ENCODE data around the gene MAML1. TPM values are rescaled to one million over a fixed set of nuclear protein-coding genes. Genes with fewer than 3 reads are reported as not detected.

MAML1 gene
- total RNA-seq, 1 donor from 2014 or later, result 17.5 TPM

DNA sequence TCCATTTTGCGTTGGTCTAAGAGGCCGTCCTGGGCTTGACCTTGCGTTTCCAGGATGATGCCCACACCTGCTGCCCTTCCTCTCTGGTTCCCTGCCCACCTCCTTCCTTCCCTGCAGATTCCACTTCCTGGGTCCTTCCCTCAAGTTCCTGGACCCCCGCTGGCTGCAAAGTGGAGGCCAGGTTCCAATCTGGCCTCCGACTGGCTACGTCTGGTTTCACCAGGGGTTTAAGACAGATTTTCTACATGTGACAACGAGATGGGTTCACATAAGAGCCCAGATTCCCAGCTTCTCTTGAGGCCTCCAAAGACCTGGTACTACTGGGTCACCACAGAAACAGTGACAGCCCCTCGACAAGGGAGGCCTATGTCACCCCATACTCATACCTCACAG, 71.9 kb downstream of the MAML1 start:
- TF ChIP-seq, protein P1, sequence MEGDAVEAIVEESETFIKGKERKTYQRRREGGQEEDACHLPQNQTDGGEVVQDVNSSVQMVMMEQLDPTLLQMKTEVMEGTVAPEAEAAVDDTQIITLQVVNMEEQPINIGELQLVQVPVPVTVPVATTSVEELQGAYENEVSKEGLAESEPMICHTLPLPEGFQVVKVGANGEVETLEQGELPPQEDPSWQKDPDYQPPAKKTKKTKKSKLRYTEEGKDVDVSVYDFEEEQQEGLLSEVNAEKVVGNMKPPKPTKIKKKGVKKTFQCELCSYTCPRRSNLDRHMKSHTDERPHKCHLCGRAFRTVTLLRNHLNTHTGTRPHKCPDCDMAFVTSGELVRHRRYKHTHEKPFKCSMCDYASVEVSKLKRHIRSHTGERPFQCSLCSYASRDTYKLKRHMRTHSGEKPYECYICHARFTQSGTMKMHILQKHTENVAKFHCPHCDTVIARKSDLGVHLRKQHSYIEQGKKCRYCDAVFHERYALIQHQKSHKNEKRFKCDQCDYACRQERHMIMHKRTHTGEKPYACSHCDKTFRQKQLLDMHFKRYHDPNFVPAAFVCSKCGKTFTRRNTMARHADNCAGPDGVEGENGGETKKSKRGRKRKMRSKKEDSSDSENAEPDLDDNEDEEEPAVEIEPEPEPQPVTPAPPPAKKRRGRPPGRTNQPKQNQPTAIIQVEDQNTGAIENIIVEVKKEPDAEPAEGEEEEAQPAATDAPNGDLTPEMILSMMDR (IDR thresholded peaks at IDR 0.05; ENCODE audit: insufficient read depth, low read length, poor library complexity, severe bottlenecking), result no peak
- Histone ChIP-seq H3K27me3 (ENCODE audit: control insufficient read depth, insufficient read depth, low read length) (no peaks in the 10 kb centered on the region), H3K4me3 (ENCODE audit: low read depth, low read length) (peak overlapping the region; percentile 69), H3K36me3 (ENCODE audit: control insufficient read depth, insufficient read depth, low read length) (peaks cover 2% of the 10 kb centered on the region)
- DNase-seq (ENCODE audit: low read depth), result no peak

DNA sequence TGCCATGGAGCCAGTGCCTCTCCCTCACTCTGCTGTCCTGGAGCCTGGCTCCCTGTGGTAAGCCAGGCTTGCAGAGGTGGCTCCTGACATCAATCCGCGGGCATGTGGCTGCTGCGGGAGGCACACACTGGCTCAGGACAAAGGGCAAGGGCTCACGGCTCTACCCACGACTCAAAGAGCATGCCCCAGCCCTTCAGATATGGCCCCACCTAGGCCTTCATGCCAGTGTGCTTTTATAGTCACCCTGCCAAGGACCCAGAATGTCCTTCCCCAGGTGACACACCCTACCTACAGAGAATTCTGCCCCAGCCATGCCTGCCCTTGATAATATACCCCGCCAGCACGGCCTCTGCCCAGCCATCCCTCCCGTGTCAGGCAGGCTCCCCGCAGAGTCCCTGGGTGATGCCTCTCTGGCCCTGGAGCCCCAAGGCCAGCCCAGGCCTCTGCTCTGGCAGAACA, 72.5 kb downstream of the MAML1 start:
- Histone ChIP-seq H3K27me3 (ENCODE audit: control insufficient read depth, insufficient read depth, low read length) (no peaks in the 10 kb centered on the region), H3K4me3 (ENCODE audit: low read depth, low read length) (peak overlapping the region; percentile 69), H3K36me3 (ENCODE audit: control insufficient read depth, insufficient read depth, low read length) (no peaks in the 10 kb centered on the region)
- DNase-seq (ENCODE audit: low read depth), result no peak
- TF ChIP-seq, protein P1 (IDR thresholded peaks at IDR 0.05; ENCODE audit: insufficient read depth, low read length, poor library complexity, severe bottlenecking), result no peak

DNA sequence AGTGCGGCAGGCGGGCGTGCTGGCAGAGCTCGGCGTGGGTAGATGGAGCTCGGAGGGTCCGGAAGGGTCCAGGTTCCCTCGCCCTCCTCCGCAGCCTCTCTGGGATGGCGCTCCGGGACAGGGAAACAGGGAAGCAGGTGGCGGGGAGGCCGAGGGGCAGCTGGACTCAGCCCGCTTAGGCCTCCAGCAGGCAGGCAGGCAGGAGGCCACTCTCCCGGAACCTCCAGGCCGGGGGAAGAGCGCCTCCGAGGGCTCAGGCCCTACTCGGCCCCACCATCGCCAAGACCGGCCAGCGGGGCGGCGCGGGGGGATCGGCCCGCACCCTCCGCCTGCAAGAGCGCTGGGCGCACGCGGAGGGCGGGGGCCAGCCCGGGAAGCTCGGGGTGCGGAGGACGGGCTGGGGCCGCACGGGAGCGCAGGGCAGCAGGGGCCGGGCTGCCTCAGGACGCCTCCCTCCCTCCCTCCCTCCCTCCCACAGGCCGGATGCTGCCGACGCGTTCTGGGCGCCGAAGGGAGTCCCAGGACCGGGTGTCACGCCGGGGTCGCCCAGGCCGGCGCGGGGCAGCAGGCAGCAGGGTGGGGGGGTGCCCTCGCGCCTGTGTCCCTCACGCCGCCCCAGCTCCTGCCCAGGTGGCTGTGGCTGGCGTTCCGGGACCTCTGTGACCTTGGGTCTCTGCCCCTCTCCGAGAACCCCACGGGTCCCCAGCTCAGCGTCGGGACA, 73.1 kb downstream of the MAML1 start:
- TF ChIP-seq, protein P1 (IDR thresholded peaks at IDR 0.05; ENCODE audit: insufficient read depth, low read length, poor library complexity, severe bottlenecking), result no peak
- no peak for DNase-seq (ENCODE audit: low read depth)
- Histone ChIP-seq H3K27me3 (ENCODE audit: control insufficient read depth, insufficient read depth, low read length) (no peaks in the 10 kb centered on the region), H3K36me3 (ENCODE audit: control insufficient read depth, insufficient read depth, low read length) (no peaks in the 10 kb centered on the region), H3K4me3 (ENCODE audit: low read depth, low read length) (peak overlapping the region; percentile 69)

DNA sequence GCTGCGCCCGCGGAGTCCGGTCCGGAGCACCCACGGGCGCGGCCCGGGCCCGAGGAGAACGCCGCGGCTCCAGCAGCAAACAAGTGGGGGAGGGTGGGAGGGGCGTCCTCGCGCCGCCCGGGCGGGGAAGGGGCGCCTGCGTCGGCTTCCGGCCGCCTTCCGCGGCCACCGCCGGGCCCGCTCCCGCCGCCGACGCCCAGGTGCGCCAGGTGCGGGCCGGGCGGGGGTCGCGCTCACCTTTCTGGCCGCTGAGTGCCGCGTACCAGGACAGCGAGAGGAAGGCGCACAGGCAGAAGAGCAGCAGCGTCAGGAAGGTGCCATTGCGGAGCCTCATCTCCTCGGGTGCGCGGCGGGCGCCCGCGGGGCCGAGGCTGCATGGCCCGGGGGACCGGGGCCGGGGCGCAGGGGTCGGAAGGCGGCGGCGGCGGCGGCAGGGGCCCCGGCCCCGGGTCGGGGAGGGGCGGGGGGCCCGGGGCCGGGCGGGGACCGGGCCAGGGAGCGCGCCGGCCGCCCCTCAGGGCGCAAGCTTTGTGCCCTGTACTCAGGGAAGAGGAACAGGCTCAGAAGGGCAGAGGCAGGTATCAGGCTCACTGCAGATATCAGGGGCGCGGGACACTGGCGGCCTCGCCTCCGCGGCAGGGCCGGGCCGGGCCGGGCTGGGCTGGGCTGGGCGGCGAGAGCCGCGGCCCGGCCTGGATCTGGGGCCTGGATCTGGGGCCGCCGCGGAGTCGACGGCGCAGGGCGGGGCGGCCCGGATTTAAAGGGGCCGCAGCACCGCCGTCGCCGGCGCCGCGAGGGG, 73.8 kb downstream of the MAML1 start, which contains the start of gene MGAT4B:
Gene MGAT4B (minus strand): TSS at position 617 of the 799 bp plus-strand sequence. CDS start 283 bp downstream, at position 334.
- peak within 1 kb of the TSS; percentile 69 for H3K4me3 ChIP-seq (ENCODE audit: low read depth, low read length)
- no peaks in the 10 kb centered on the region for H3K36me3 ChIP-seq (ENCODE audit: control insufficient read depth, insufficient read depth, low read length)
- TF ChIP-seq, protein P1 (IDR thresholded peaks at IDR 0.05; ENCODE audit: insufficient read depth, low read length, poor library complexity, severe bottlenecking), result no peak
- no peaks in the 10 kb centered on the region for H3K27me3 ChIP-seq (ENCODE audit: control insufficient read depth, insufficient read depth, low read length)
- DNase-seq (ENCODE audit: low read depth), result no peak

DNA sequence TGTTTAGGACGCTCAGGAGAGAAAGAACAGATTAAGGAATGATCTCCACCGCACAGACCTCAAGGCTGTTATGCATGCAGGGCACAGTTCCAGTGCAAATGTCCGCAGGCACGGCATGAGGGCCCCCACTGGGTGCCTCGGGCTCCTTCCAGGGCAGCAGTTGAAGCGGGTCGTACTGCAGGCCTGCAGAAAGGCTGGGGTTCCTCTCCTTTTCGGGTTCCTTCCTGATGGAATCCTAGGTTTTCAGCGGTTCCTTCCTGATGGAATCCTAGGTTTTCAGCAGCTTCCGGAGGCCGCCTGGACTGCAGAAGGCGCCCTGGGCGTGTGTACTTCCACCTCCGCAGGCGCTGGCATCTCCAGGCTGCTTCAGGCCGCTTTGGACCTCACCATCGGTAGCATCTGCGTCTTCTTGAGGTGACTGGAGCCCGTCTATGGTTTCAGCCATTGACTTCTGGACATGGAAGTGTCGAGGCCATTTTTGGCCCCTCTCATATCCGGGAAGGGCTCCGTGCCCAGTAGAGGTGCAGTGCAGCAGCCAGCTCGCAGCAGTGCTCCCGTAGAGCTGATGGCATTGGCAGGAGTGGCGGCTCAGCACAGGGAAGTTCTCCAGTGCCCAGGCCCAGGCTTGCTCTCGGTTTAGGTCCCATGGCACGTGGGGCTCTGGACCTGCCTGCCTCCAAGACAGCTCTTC, 79.7 kb downstream of the MAML1 start:
- no peak overlapping the region for H3K4me3 ChIP-seq (ENCODE audit: low read depth, low read length)
- no peaks in the 10 kb centered on the region for H3K27me3 ChIP-seq (ENCODE audit: control insufficient read depth, insufficient read depth, low read length)
- TF ChIP-seq, protein P1 (IDR thresholded peaks at IDR 0.05; ENCODE audit: insufficient read depth, low read length, poor library complexity, severe bottlenecking), result no peak
- DNase-seq (ENCODE audit: low read depth), result no peak
- peaks cover 1% of the 10 kb centered on the region for H3K36me3 ChIP-seq (ENCODE audit: control insufficient read depth, insufficient read depth, low read length)
